HepG2 (cell line): ENCODE results near the gene TOMM40L. TPM values are rescaled to one million over a fixed set of nuclear protein-coding genes. Genes with fewer than 3 reads are reported as not detected.

Source experiments
- CBX1 ChIP-seq: IDR thresholded peaks from one replicate; pipeline ENCODE4 v1.6.1; 2016; ENCODE audit warnings: antibody characterized with exemption, low read depth
- CBX5 ChIP-seq: sonication (generic); formaldehyde crosslinking; IDR thresholded peaks from 2 replicates; pipeline ENCODE4 v1.4.0; 2020; ENCODE audit warnings: missing genetic modification reagents, borderline replicate concordance
- MYC ChIP-seq: sonication (generic); formaldehyde crosslinking; IDR thresholded peaks from 2 replicates; pipeline ENCODE4 v1.9.0; 2021; ENCODE audit warnings: missing genetic modification reagents, borderline replicate concordance
- ZFP90 ChIP-seq: sonication (generic); formaldehyde crosslinking; IDR thresholded peaks from 2 replicates; pipeline ENCODE4 v1.8.0; 2022; ENCODE audit warnings: missing genetic modification reagents, mild to moderate bottlenecking, inconsistent platforms, borderline replicate concordance
- ZNF30 ChIP-seq: sonication (generic); formaldehyde crosslinking; IDR thresholded peaks from 2 replicates; pipeline ENCODE4 v1.5.0; 2020; ENCODE audit warnings: mild to moderate bottlenecking, missing genetic modification reagents
- ZNF609 ChIP-seq: sonication (generic); formaldehyde crosslinking; IDR thresholded peaks from 2 replicates; pipeline ENCODE4 v1.4.0; 2020; ENCODE audit warnings: mild to moderate bottlenecking, missing genetic modification reagents, borderline replicate concordance
- ZNF761 ChIP-seq: sonication (generic); formaldehyde crosslinking; conservative IDR thresholded peaks from 2 replicates; pipeline ENCODE4 v1.4.0; 2020; ENCODE audit warnings: mild to moderate bottlenecking, missing genetic modification reagents
- polyA plus RNA-seq, 8 experiments: library from polyadenylated mRNA; depleted of rRNA in 3 of 8; stranded (reverse) in 7 of 8; unstranded in 1 of 8; fragments of >200 nt; fragmentation: Illumina TruSeq in 4 of 8; extraction: Trizol in 4 of 8; gene quantifications; 2 replicates each; pipeline versions ENCODE4 v1.2.1 to v1.2.3, GENCODE V29; 2011 to 2016; ENCODE audit warnings: low read depth in 4 of 8, missing spikeins in 1 of 8, mixed read lengths in 1 of 8; ENCODE audit not compliant: insufficient read depth in 1 of 8
- total RNA-seq, 5 experiments: library from RNA; depleted of rRNA; stranded (reverse); fragments of >200 nt; fragmentation: Illumina TruSeq; extraction: Trizol; gene quantifications; 2 replicates each; pipeline ENCODE4 v1.2.3, GENCODE V29; 2016; ENCODE audit warnings: low read depth in 1 of 5
- TF ChIP-seq, protein P1 (sequence below): sonication (generic); formaldehyde crosslinking; IDR thresholded peaks from 2 replicates; pipeline ENCODE4 v1.4.0; 2020; ENCODE audit warnings: missing genetic modification reagents, borderline replicate concordance

TOMM40L gene
- total and polyA plus RNA-seq, 2 of the 13 experiments (the other 11 are each of a cell fraction or from before 2014, with no cell fraction given), result 14.1 to 26.2 TPM

DNA sequence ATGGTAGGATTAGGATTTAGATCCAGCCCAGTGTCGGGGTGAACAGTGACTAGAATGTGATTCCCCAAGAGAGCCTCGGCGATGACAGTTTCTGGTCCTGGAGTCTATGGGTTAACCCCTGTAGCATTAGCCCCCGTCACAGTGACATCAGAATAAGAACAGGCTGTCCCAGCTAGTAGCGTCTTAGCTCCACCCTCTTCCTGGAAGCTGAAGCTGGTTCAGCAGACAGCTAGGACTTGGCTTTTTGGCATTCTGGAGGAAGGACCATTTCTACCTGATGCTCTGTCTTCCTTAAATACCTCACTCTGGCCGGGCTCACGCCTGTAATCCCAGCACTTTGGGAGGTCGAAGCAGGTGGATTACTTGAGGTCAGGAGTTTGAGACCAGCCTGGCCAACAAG lies 18.7 kb upstream of the TOMM40L start (continued):
- TF ChIP-seq ZNF609 (CRISPR knock-in tag) (no peak), CBX1 (no peak), ZNF30 (CRISPR knock-in tag) (no peak), MYC (no peak), CBX5 (no peak), ZFP90 (CRISPR knock-in tag) (no peak), ZNF761 (CRISPR knock-in tag) (no peak)
- TF ChIP-seq, protein P1, sequence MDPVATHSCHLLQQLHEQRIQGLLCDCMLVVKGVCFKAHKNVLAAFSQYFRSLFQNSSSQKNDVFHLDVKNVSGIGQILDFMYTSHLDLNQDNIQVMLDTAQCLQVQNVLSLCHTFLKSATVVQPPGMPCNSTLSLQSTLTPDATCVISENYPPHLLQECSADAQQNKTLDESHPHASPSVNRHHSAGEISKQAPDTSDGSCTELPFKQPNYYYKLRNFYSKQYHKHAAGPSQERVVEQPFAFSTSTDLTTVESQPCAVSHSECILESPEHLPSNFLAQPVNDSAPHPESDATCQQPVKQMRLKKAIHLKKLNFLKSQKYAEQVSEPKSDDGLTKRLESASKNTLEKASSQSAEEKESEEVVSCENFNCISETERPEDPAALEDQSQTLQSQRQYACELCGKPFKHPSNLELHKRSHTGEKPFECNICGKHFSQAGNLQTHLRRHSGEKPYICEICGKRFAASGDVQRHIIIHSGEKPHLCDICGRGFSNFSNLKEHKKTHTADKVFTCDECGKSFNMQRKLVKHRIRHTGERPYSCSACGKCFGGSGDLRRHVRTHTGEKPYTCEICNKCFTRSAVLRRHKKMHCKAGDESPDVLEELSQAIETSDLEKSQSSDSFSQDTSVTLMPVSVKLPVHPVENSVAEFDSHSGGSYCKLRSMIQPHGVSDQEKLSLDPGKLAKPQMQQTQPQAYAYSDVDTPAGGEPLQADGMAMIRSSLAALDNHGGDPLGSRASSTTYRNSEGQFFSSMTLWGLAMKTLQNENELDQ (CRISPR knock-in tag), result no peak
